Osteoblast (primary cell): ENCODE measurements around the gene NPLOC4. TPM values are rescaled to one million over a fixed set of nuclear protein-coding genes. Genes with fewer than 3 reads are reported as not detected.

Experiments
- DNase-seq: peaks from one replicate; pipeline ENCODE4 v3.0.0; 2011; ENCODE audit warnings: low spot score, mixed read lengths; ENCODE audit not compliant: insufficient read length; ENCODE audit errors: missing footprints
- H2AFZ ChIP-seq: 2 replicates; pipeline ENCODE4 v1.6.0; 2011; ENCODE audit warnings: mild to moderate bottlenecking, low read length
- H3K27ac ChIP-seq: 2 replicates; pipeline ENCODE4 v1.5.1; 2011; ENCODE audit warnings: mild to moderate bottlenecking, low read depth, low read length, moderate library complexity
- H3K27me3 ChIP-seq: 2 replicates; pipeline ENCODE4 v1.6.0; 2012; ENCODE audit warnings: mild to moderate bottlenecking, control low read depth, inconsistent platforms, low read length, moderate library complexity; ENCODE audit not compliant: insufficient read depth
- H3K36me3 ChIP-seq: 2 replicates; pipeline ENCODE4 v1.5.1; 2011; ENCODE audit warnings: mild to moderate bottlenecking, low read length, control low read depth, moderate library complexity; ENCODE audit not compliant: insufficient read depth
- H3K4me1 ChIP-seq: 2 replicates; pipeline ENCODE4 v1.5.1; 2011; ENCODE audit warnings: mild to moderate bottlenecking, low read length, control low read depth, moderate library complexity; ENCODE audit not compliant: insufficient read depth
- H3K4me2 ChIP-seq: 2 replicates; pipeline ENCODE4 v1.6.0; 2011; ENCODE audit warnings: mild to moderate bottlenecking, low read length; ENCODE audit not compliant: insufficient read depth
- H3K4me3 ChIP-seq: fragments of 200-600 bp; sonication (generic); 3 replicates; pipeline ENCODE4 v1.5.1; 2012; ENCODE audit warnings: mild to moderate bottlenecking, low read length, inconsistent platforms; ENCODE audit not compliant: insufficient read depth
- H3K79me2 ChIP-seq: 2 replicates; pipeline ENCODE4 v1.6.0; 2012; ENCODE audit warnings: mild to moderate bottlenecking, low read length, control low read depth, inconsistent platforms; ENCODE audit not compliant: insufficient read depth
- H3K9me3 ChIP-seq: 2 replicates; pipeline ENCODE4 v1.5.1; 2011; ENCODE audit warnings: low read depth, low read length, control low read depth
- H4K20me1 ChIP-seq: 2 replicates; pipeline ENCODE4 v1.6.0; 2012; ENCODE audit warnings: mild to moderate bottlenecking, low read length, control low read depth; ENCODE audit not compliant: insufficient read depth
- CTCF ChIP-seq: IDR thresholded peaks from 2 replicates; pipeline ENCODE4 v1.5.1; 2011; ENCODE audit warnings: mild to moderate bottlenecking, low read depth, low read length, moderate library complexity; ENCODE audit errors: extremely low read depth
- total RNA-seq: library from RNA; depleted of rRNA; stranded (reverse); fragments of >200 nt; gene quantifications from 2 replicates; pipeline ENCODE4 v1.2.3, GENCODE V29; 2012

The NPLOC4 gene
- total RNA-seq, 1 donor: 118 TPM

DNA sequence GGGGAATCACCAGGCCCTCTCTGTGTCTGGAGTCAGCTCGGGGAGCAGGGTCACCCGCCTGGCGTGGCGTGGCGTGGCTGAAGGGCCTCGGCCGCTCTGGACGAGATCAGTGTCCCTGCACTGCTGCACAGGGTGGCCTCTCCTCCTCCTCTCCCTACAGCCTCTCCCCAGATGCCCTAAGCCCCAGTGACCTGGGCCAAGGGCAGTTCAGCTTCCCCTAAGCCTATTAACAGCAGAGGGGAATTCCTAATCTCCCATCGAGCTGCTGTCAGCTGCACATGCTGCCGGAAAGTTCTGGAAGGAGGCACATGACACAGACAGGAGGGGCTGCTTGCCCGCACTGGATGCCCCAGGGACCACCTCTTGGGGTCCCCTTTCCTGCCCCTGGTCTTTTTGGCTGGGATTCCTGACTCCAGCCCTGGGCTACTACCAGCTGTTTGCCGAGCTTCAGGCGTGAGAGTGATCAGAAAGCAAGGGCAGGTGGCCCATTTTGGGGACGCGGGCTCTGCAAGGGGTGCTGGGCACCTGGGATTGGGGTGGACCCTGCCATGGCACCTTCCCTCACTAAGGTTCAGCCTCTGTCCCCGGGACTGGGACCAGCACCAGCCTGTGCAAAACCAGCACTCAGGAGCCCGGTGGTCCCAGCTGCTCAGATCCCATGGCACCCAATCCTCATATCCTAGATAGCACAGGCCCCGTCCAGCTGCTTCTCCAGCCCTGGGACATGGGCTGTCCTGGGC, 18.6 kb upstream of the NPLOC4 start:
- Histone ChIP-seq H3K27ac (no peak overlapping the region), H2AFZ (no peak overlapping the region), H3K4me1 (no peaks in the 10 kb centered on the region), H4K20me1 (no peaks in the 10 kb centered on the region), H3K4me2 (no peak overlapping the region), H3K36me3 (no peaks in the 10 kb centered on the region), H3K27me3 (no peaks in the 10 kb centered on the region), H3K9me3 (no peaks in the 10 kb centered on the region), H3K4me3 (no peak overlapping the region), H3K79me2 (no peaks in the 10 kb centered on the region)
- no peak for TF ChIP-seq CTCF
- peak; percentile 66 for DNase-seq

- no peak for TF ChIP-seq CTCF
- peaks cover 12% of the 10 kb centered on the region for H3K27me3 ChIP-seq
- no peaks in the 10 kb centered on the region for H3K36me3 ChIP-seq
- no peaks in the 10 kb centered on the region for H4K20me1 ChIP-seq
- peaks cover 4% of the 10 kb centered on the region for H3K9me3 ChIP-seq
- peak; percentile 81 for DNase-seq
- H2AFZ ChIP-seq: peak overlapping the region; percentile 47
- H3K4me1 ChIP-seq: no peaks in the 10 kb centered on the region
- H3K4me3 ChIP-seq: no peak overlapping the region
- H3K4me2 ChIP-seq: no peak overlapping the region
- H3K27ac ChIP-seq: no peak overlapping the region
- H3K79me2 ChIP-seq: no peaks in the 10 kb centered on the region
Measured at GRCh38 chr17:81652906-81653771, 16.2 kb upstream of the NPLOC4 start.

DNA sequence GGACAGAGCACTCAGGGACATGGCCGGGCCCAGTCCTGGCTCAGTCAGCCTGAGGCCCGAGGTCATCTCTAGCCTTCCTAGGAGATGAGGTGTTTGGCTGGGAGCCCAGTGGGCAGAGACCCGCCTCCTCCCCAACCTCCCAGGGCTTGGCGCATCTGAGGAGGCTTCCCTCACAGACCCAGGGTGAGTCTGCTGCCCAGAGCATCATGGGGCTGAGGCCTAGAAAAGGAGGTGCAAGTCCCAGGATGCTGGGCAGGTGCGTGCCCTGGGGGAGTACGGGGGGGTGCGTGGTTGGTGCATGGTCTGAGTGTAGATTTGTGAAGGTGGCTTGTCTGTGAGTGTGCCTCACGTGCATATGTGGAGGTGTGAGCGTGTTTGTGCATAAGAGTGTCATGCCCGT, 14.8 kb upstream of the NPLOC4 start:
- no peaks in the 10 kb centered on the region for H3K4me1 ChIP-seq
- no peak overlapping the region for H3K4me3 ChIP-seq
- no peak for TF ChIP-seq CTCF
- H3K9me3 ChIP-seq: peaks cover 4% of the 10 kb centered on the region
- no peaks in the 10 kb centered on the region for H3K79me2 ChIP-seq
- no peaks in the 10 kb centered on the region for H4K20me1 ChIP-seq
- peak; percentile 99 for DNase-seq
- H3K36me3 ChIP-seq: no peaks in the 10 kb centered on the region
- no peak overlapping the region for H2AFZ ChIP-seq
- no peak overlapping the region for H3K4me2 ChIP-seq
- H3K27ac ChIP-seq: no peak overlapping the region
- peaks cover 24% of the 10 kb centered on the region for H3K27me3 ChIP-seq

GRCh38 chr17:81650951-81651350, 14.0 kb upstream of the NPLOC4 start:
- Histone ChIP-seq H3K4me3 (no peak overlapping the region), H3K79me2 (no peaks in the 10 kb centered on the region), H3K27ac (no peak overlapping the region), H3K36me3 (no peaks in the 10 kb centered on the region), H3K9me3 (peaks cover 4% of the 10 kb centered on the region), H3K4me2 (no peak overlapping the region), H3K27me3 (peaks cover 24% of the 10 kb centered on the region), H4K20me1 (no peaks in the 10 kb centered on the region), H2AFZ (no peak overlapping the region), H3K4me1 (no peaks in the 10 kb centered on the region)
- DNase-seq: peak; percentile 82
- TF ChIP-seq CTCF: no peak
